Vagina (tissue), 2 donors: ENCODE measurements around the gene ADCY5.

ENCODE experiments used
- CTCF ChIP-seq, 3 experiments: fragments of 450-650 bp in 2 of 3; fragments of 200-600 bp in 1 of 3; sonication (generic) in 1 of 3; IDR thresholded peaks; one replicate each; pipeline ENCODE4 v1.5.1; 2017 to 2019; ENCODE audit warnings: antibody characterized with exemption in 3 of 3, mild to moderate bottlenecking in 2 of 3, moderate library complexity in 2 of 3
- POLR2A ChIP-seq, 2 donors: fragments of 450-650 bp; IDR thresholded peaks; one replicate each; pipeline ENCODE4 v1.6.1; 2017; ENCODE audit warnings: antibody characterized with exemption in 2 of 2, mild to moderate bottlenecking in 2 of 2, moderate library complexity in 2 of 2

DNA sequence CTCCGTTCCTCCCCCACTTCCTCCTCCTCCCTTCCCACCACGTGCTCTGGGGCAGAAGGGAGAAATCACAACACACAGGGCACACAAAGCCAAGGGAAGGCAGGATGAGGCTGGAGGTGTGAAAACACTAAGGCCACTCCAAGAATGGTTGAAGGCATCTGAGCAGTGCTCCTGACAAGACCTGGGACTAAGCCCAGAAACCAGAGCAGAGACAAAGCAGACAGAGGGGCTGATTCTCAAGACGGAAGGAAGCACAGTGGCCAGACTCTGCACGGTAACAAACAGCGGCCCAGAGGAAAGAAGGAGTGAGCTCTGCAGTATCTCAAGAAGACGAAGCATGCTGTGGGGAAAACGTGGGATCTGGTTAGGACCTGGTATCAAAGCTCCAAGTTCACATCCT lies 78.1 kb downstream of the ADCY5 start:
- TF ChIP-seq CTCF (IDR thresholded peaks at IDR 0.05), result no peak
- no peak for TF ChIP-seq POLR2A (IDR thresholded peaks at IDR 0.05)
